Activated CD8-positive, alpha-beta T cell treated with anti-CD3 and anti-CD28 coated beads for 36 hours (primary cell): ENCODE measurements around the gene SETD4. TPM values are rescaled to one million over a fixed set of nuclear protein-coding genes. Genes with fewer than 3 reads are reported as not detected.
A peak's percentile ranks its signal among the peaks of the same experiment; 100 is the strongest.

Source experiments
- ATAC-seq: fragments of 200-7000 bp; cut with Tn5 transposase; one replicate; pipeline ENCODE4 v1.10.0; 2021; ENCODE audit warnings: mild to moderate bottlenecking, moderate library complexity
- CTCF ChIA-PET: fragments of 350-600 bp; sonication (Branson Sonifier 250); formaldehyde crosslinking; loops from one replicate; lab custom pipeline; 2021; ENCODE audit warnings: antibody characterized with exemption; lab: Charles Lee
- POLR2A ChIA-PET: fragments of 350-600 bp; sonication (Branson Sonifier 250); formaldehyde crosslinking; loops from one replicate; lab custom pipeline; 2021; ENCODE audit warnings: antibody characterized with exemption; lab: Charles Lee
- DNase-seq: peaks from one replicate; pipeline ENCODE4 v3.0.0-alpha.2; 2020
- H3K27ac Mint-ChIP-seq: one replicate; pipeline ENCODE4 v1.8.0; 2021; ENCODE audit warnings: mild to moderate bottlenecking, mixed read lengths
- H3K27me3 Mint-ChIP-seq: one replicate; pipeline ENCODE4 v1.8.0; 2021; ENCODE audit warnings: mixed read lengths
- H3K36me3 Mint-ChIP-seq: one replicate; pipeline ENCODE4 v1.8.0; 2021; ENCODE audit warnings: low read depth, mixed read lengths
- H3K4me1 Mint-ChIP-seq: one replicate; pipeline ENCODE4 v1.8.0; 2021; ENCODE audit warnings: low read depth, mixed read lengths
- H3K4me3 Mint-ChIP-seq: one replicate; pipeline ENCODE4 v1.8.0; 2021; ENCODE audit warnings: mild to moderate bottlenecking, moderate library complexity, mixed read lengths
- H3K9me3 Mint-ChIP-seq: one replicate; pipeline ENCODE4 v1.8.0; 2021; ENCODE audit warnings: mixed read lengths
- CTCF ChIP-seq: fragments of 200-600 bp; IDR thresholded peaks from one replicate; pipeline ENCODE4 v1.8.0; 2022; ENCODE audit warnings: antibody characterized with exemption, mild to moderate bottlenecking
- intact Hi-C: fragments of 100-400 bp; cut with micrococcal nuclease; formaldehyde crosslinking; loops from one replicate; pipeline ENCODE4 v1.10.0; 2022
- total RNA-seq, 2 experiments: library from RNA; stranded (reverse); gene quantifications; one replicate each; pipeline ENCODE4 v1.2.3, GENCODE V29; 2021

SETD4 gene
- total RNA-seq, 2 experiments from 2014 or later, result 18.5 to 19.1 TPM

DNA sequence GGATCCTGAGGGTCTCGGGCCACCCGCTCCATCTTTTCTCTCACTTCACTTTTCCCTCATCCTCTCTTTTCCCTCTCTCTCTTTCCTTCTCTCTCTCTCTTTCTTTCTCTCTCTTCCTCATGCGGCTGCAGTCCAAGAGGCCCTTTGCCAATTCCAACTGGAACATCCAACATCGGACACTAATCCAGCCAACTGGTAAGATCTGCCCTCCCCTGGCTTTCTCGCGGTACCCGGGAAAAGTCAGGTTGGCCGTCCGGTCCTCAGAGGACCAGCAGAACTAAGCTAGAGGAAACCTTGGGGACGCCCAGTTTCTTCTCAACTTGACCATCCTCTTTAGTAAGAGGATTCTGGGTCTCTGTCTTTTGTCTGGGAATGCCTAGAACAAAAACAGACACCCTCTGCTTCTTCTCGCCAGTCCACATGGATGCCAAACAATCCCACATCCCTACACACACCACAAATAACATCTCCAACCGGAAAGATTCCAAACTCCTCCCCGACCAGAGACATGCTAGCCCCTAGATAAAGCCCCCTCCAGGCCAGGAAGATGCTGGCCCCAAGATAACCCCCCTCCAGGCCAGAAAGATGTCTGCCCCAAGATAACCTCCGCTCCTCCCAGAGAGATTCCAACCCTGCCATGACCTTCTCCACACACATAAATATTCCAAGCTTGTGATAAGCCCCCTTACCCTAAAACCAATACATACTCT, 3.2 kb upstream of the SETD4 start:
- ATAC-seq (no peak), DNase-seq (no peak)
- Mint-ChIP-seq H3K4me1 (peaks cover 22% of the 10 kb centered on the region), H3K4me3 (no peak overlapping the region), H3K36me3 (peaks cover 4% of the 10 kb centered on the region), H3K9me3 (no peaks in the 10 kb centered on the region), H3K27me3 (no peaks in the 10 kb centered on the region), H3K27ac (no peak overlapping the region)
- POLR2A ChIA-PET, result no interaction called here
- no peak for TF ChIP-seq CTCF
- CTCF ChIA-PET, result interaction anchor here (3.3 kb wide), 1 partner anchor 49 kb away, joined by 11 read pairs; no protein-coding TSS in a partner anchor
- intact Hi-C loops, result no loop called here

GRCh38 chr21:36061445-36061844, 1.1 kb upstream of the SETD4 start:
- ATAC-seq (no peak), DNase-seq (no peak)
- peaks cover 35% of the 10 kb centered on the region for H3K4me1 Mint-ChIP-seq
- ChIA-PET POLR2A (no interaction called here), CTCF (interaction anchor here (1.0 to 2.1 kb wide), 2 partner anchors 9 to 43 kb away, joined by 3 to 7 read pairs; no protein-coding TSS in a partner anchor)
- H3K27ac Mint-ChIP-seq, result peak overlapping the region; percentile 93
- TF ChIP-seq CTCF, result no peak
- H3K36me3 Mint-ChIP-seq, result peaks cover 20% of the 10 kb centered on the region
- no peaks in the 10 kb centered on the region for H3K27me3 Mint-ChIP-seq
- H3K4me3 Mint-ChIP-seq, result peak overlapping the region; percentile 83
- intact Hi-C loops, result no loop called here
- no peaks in the 10 kb centered on the region for H3K9me3 Mint-ChIP-seq

GRCh38 chr21:36059823-36060158, 535 bp downstream of the SETD4 start:
- Mint-ChIP-seq H3K27me3 (no peaks in the 10 kb centered on the region), H3K36me3 (peaks cover 34% of the 10 kb centered on the region), H3K9me3 (no peaks in the 10 kb centered on the region), H3K27ac (peak overlapping the region; percentile 93), H3K4me1 (peaks cover 30% of the 10 kb centered on the region), H3K4me3 (peak overlapping the region; percentile 83)
- POLR2A ChIA-PET, result interaction anchor here (0.6 to 2.0 kb wide), 8 partner anchors 8 to 76 kb away, joined by 3 to 14 read pairs (median 4); partner anchors contain the start of gene CBR1
- ATAC-seq (peak; percentile 29), DNase-seq (no peak)
- no peak for TF ChIP-seq CTCF
- intact Hi-C loops, result no loop called here
- CTCF ChIA-PET, result interaction anchor here (1.5 to 2.9 kb wide), 3 partner anchors 25 to 53 kb away, joined by 4 to 26 read pairs (median 7); no protein-coding TSS in a partner anchor

DNA sequence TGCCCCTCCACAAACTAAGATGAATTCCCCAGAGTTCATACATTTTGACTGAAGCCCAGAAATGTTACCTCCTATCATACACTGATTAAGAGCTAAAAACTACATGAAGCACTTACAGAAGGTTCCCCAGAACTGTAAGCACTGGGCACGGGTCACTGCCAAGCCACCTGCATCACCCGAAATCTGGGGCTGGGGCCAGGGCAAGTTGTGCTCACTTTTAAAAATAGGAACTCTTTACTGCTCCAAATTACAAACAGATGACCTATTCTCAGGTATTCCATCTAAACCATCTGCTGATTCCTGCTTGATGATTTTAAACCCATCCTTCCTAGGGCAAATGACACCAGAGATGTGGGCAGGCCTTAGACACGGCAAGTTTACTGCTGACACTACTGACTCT, 4.8 kb downstream of the SETD4 start:
- no peak for TF ChIP-seq CTCF
- Mint-ChIP-seq H3K27ac (no peak overlapping the region), H3K4me1 (peaks cover 37% of the 10 kb centered on the region), H3K4me3 (no peak overlapping the region), H3K36me3 (peaks cover 58% of the 10 kb centered on the region), H3K27me3 (no peaks in the 10 kb centered on the region), H3K9me3 (no peaks in the 10 kb centered on the region)
- intact Hi-C loops, result no loop called here
- DNase-seq (no peak), ATAC-seq (no peak)
- ChIA-PET CTCF (interaction anchor here (0.7 to 3.7 kb wide), 2 partner anchors 49 to 58 kb away, joined by 4 to 19 read pairs; no protein-coding TSS in a partner anchor), POLR2A (no interaction called here)

GRCh38 chr21:36053715-36054062, 6.6 kb downstream of the SETD4 start:
- no peak for TF ChIP-seq CTCF
- peaks cover 70% of the 10 kb centered on the region for H3K36me3 Mint-ChIP-seq

More at GRCh38 chr21:36053715-36054062, 6.6 kb downstream of the SETD4 start:
- intact Hi-C loops, result no loop called here
- ChIA-PET POLR2A (no interaction called here), CTCF (interaction anchor here (1.0 to 3.7 kb wide), 2 partner anchors 17 to 59 kb away, joined by 3 to 19 read pairs; no protein-coding TSS in a partner anchor)
- Mint-ChIP-seq H3K27me3 (no peaks in the 10 kb centered on the region), H3K4me1 (peaks cover 36% of the 10 kb centered on the region), H3K9me3 (no peaks in the 10 kb centered on the region), H3K4me3 (no peak overlapping the region), H3K27ac (no peak overlapping the region)
- DNase-seq, result no peak
- no peak for ATAC-seq
